Activated naive CD8-positive, alpha-beta T cell (primary cell): Measurements from ENCODE around the gene CITED2.
A peak's percentile ranks its signal among the peaks of the same experiment; 100 is the strongest.

ENCODE experiments used
- H3K27ac Mint-ChIP-seq: one replicate; pipeline ENCODE4 v1.8.0; 2021; ENCODE audit warnings: mixed read lengths
- H3K27me3 Mint-ChIP-seq: one replicate; pipeline ENCODE4 v1.8.0; 2021; ENCODE audit warnings: mixed read lengths
- H3K36me3 Mint-ChIP-seq: one replicate; pipeline ENCODE4 v1.8.0; 2021; ENCODE audit warnings: mixed read lengths
- H3K4me1 Mint-ChIP-seq: one replicate; pipeline ENCODE4 v1.8.0; 2021; ENCODE audit warnings: low read depth, mixed read lengths
- H3K4me3 Mint-ChIP-seq: one replicate; pipeline ENCODE4 v1.8.0; 2021; ENCODE audit warnings: mild to moderate bottlenecking, mixed read lengths
- H3K9me3 Mint-ChIP-seq: one replicate; pipeline ENCODE4 v1.8.0; 2021; ENCODE audit warnings: low read depth, mixed read lengths

Gene CITED2

DNA sequence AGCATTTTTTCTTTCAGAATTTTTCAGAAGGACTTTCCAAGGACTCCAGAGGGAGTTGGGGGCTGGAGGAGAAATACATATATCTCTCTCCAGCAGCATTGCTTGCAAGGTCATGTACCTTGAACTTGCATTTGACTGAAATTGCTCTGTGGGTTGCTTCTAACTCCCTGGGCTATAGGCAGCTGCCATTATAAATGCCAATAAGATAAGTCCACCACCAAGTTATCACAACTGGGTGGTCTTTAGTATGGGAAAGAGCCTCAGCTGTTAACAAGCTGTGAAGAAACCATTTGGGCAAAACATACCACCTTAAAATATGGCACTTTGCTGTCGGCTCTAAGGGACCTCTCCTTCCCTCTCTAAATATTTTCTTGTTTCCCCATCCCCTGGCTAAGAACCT lies 20.9 kb upstream of the CITED2 start:
- Mint-ChIP-seq H3K4me1 (no peaks in the 10 kb centered on the region), H3K4me3 (no peak overlapping the region), H3K36me3 (no peaks in the 10 kb centered on the region), H3K9me3 (no peaks in the 10 kb centered on the region), H3K27me3 (peaks cover 4% of the 10 kb centered on the region), H3K27ac (no peak overlapping the region)

DNA sequence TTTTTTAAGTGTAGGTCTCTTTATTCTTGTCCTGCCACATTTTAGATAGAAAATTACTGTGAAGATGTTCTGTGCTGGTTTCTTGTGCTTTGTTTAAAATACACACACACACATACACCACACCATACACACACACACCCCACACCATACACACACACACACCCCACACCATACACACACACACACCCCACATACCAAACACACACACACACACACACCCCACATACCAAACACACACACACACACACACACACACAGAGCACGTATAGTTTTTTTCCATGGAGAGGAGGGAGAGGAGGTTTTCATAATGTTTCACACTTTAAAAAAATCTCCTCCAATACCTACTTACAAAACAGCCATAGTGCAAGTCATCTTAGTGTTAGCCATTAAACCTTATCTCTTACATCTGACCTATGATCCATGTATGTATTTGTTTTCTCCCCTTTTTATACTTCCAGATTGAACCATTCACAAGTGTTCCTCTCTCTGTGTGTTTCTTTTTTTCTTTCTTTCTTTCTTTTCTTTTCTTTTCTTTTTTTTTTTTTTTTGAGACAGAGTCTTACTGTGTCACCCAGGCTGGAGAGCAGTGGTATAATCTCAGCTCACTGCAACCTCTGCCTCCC lies 19.7 kb upstream of the CITED2 start:
- H3K27me3 Mint-ChIP-seq = peaks cover 4% of the 10 kb centered on the region
- H3K27ac Mint-ChIP-seq = no peak overlapping the region

DNA sequence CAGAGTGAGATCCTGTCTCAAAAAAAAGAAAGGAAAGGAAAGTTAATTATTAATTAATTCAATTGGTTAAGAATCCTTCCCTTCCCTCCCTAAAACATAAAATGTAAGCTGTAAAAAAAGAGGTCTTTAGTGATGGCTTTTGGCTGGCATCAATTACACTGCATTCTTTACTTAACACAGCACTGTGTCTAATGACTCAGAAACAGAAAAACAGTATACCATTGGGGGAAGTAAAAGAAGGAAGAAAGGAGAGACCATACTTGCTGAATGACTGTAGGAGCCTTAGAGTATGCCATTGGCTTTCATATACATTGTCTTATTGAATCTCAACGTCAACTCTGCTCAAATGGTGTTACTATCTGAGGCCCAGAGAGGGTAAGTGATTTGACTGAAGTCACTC lies 18.3 kb upstream of the CITED2 start:
- no peak overlapping the region for H3K4me3 Mint-ChIP-seq
- no peaks in the 10 kb centered on the region for H3K4me1 Mint-ChIP-seq
- H3K36me3 Mint-ChIP-seq = no peaks in the 10 kb centered on the region
- H3K27ac Mint-ChIP-seq = no peak overlapping the region
- H3K27me3 Mint-ChIP-seq = peaks cover 3% of the 10 kb centered on the region
- H3K9me3 Mint-ChIP-seq = no peaks in the 10 kb centered on the region

More for the DNA sequence above, 19.7 kb upstream of the CITED2 start:
- H3K9me3 Mint-ChIP-seq = no peaks in the 10 kb centered on the region
- H3K36me3 Mint-ChIP-seq = no peaks in the 10 kb centered on the region
- H3K4me3 Mint-ChIP-seq = no peak overlapping the region
- no peaks in the 10 kb centered on the region for H3K4me1 Mint-ChIP-seq

DNA sequence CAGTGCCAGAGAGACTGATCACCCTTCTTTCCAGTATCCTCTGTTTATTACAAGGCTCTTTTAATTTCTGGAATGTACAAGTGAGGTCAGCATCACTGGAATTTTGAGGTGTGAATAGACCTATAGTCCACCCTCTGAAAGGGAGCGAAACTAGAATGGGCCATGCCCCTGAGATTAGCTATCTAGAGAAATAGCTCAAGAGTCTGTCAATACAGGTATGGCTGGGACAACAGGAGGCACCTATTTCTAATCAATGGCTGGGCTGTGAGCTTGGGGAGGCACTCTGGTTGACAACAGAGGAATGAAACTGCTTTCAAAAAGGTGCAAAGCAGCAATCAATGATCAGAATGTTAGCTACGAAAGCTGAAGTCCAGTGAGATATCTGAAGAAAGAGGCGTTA lies 17.3 kb upstream of the CITED2 start:
- Mint-ChIP-seq H3K27ac (no peak overlapping the region), H3K27me3 (no peaks in the 10 kb centered on the region), H3K36me3 (no peaks in the 10 kb centered on the region), H3K9me3 (no peaks in the 10 kb centered on the region), H3K4me1 (no peaks in the 10 kb centered on the region), H3K4me3 (no peak overlapping the region)

DNA sequence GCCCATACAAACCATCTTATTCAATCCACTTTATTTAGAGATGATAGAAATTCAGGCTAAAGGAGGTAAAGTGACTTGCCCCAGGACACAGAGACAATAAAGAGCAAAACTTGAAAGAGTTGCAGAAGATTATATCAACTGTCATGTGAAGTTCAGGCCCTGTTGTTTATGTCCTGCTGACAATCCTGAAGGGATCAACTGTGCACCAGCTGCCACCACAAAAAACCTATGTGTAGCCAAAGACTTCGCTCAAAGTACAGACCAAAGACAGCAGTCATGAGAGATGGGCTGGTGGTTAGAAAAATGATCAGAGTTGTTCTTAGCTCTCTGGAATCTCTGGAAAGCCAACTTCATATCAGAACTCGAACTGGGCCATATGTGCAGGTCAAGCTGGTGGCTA lies 16.0 kb upstream of the CITED2 start:
- Mint-ChIP-seq H3K4me3 (no peak overlapping the region), H3K36me3 (no peaks in the 10 kb centered on the region), H3K4me1 (no peaks in the 10 kb centered on the region), H3K27ac (no peak overlapping the region), H3K9me3 (no peaks in the 10 kb centered on the region), H3K27me3 (no peaks in the 10 kb centered on the region)

DNA sequence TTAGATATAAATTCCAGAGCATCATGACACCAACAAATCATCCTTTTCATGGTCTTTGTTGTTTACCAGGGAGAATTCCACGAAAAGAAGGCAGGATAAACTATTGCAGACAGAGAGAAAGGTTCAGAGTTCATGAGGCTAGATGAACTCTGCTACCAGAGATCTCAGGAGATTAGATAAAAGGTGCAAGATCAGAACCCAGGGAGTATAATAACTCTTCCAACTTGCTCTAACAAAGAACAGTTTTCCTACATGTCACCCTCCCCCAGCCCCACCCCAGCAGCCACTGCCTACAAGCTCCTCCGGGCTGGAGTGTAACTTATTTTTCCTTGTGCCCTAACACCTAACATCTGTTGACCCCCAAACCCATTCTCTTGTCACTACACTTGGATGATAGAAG lies 13.9 kb upstream of the CITED2 start:
- Mint-ChIP-seq H3K4me1 (no peaks in the 10 kb centered on the region), H3K27me3 (no peaks in the 10 kb centered on the region), H3K27ac (no peak overlapping the region), H3K36me3 (no peaks in the 10 kb centered on the region), H3K4me3 (no peak overlapping the region), H3K9me3 (no peaks in the 10 kb centered on the region)

DNA sequence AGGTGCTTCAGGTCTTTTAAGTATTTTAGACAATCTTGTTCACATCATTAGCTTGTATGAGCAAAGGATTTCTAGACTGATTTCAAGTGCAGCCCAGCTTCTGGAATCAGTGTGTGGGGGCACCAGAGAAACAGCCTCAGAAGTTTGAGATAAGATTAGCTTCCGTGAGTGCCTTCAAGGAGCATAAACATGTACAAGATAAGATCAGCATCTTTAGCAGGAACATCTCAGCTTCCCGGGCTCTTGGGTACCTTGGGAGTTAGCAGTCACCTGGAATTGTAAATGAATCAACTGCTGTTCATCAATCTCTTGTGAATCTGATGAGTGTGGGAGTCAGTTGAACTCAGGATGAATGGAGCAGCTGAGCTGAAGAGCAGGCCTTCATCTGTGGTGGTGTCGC lies 12.0 kb upstream of the CITED2 start:
- Mint-ChIP-seq H3K4me3 (no peak overlapping the region), H3K4me1 (no peaks in the 10 kb centered on the region), H3K9me3 (no peaks in the 10 kb centered on the region), H3K27me3 (no peaks in the 10 kb centered on the region), H3K36me3 (no peaks in the 10 kb centered on the region), H3K27ac (no peak overlapping the region)

DNA sequence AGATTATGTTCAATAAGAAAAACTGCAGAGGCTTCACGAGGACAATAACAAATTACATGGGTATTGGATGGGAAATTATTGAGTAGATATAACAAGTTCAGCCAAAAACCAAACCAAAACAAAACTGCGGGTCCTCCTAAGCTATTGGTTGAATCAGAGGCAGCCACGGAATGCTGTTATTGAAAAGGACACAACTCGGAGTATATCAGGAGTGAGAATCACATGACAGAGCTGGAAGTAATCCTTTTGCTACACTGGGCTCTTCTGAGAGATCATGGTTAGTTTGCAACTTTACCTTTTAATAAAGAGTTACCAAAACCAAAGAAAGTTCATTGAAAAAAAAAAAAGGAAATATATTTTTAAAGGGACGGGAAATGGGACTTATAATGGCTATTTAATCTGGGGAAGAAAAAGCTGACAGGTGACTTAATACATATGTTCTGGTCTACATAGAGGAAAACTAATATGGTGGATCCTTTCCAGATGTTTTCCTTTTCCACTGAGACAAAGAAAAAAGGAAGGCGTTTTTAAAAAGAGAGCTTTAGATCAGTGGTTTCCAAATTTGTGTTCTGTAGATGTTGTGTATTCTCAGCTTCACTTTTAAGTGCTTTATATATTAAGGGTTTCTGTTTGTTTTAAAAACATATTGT lies 6.9 kb upstream of the CITED2 start:
- H3K27me3 Mint-ChIP-seq = no peaks in the 10 kb centered on the region
- H3K36me3 Mint-ChIP-seq = no peaks in the 10 kb centered on the region
- H3K4me3 Mint-ChIP-seq = no peak overlapping the region
- peaks cover 6% of the 10 kb centered on the region for H3K4me1 Mint-ChIP-seq
- H3K27ac Mint-ChIP-seq = no peak overlapping the region
- no peaks in the 10 kb centered on the region for H3K9me3 Mint-ChIP-seq

DNA sequence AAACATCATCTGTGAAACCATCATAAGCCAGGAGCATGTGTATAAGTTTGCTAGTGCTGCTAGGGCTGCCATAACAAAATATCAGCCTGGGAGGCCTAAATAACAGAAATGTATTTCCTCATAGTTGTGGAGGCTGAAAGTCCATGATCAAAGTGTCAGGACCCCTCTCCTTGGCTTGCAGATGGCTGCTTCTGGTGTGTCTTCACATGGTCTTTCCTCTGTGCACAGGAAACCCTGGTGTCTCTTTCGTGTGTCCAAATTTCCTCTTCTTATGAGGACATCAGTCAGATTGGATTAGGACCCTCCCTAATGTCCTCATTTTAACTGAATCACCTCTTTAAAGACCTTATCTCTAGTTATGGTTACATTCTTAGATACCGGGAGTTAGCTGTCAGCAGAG lies 6.2 kb upstream of the CITED2 start:
- no peak overlapping the region for H3K4me3 Mint-ChIP-seq
- H3K36me3 Mint-ChIP-seq = no peaks in the 10 kb centered on the region
- no peaks in the 10 kb centered on the region for H3K27me3 Mint-ChIP-seq
- H3K27ac Mint-ChIP-seq = no peak overlapping the region
- no peaks in the 10 kb centered on the region for H3K9me3 Mint-ChIP-seq
- peaks cover 13% of the 10 kb centered on the region for H3K4me1 Mint-ChIP-seq

DNA sequence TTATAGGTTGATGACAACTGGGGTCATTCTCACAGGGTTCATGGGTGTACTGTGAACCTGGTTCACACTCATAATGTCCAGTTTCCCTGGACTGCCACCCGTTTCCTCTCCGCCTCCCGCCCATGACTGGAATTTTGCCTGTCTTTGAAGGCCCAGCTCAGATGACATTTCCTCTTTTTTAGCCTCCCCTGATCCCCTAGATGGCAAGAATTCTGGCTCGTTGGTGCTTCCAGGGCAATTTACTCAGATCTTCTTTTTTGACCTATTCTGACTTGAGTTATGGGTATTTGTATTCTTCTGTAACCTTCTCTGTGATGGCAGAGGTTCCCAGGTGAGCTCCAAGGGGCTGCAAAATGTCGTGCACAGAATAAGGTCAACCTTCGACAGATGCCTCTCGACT lies 5.7 kb upstream of the CITED2 start:
- no peak overlapping the region for H3K27ac Mint-ChIP-seq

DNA sequence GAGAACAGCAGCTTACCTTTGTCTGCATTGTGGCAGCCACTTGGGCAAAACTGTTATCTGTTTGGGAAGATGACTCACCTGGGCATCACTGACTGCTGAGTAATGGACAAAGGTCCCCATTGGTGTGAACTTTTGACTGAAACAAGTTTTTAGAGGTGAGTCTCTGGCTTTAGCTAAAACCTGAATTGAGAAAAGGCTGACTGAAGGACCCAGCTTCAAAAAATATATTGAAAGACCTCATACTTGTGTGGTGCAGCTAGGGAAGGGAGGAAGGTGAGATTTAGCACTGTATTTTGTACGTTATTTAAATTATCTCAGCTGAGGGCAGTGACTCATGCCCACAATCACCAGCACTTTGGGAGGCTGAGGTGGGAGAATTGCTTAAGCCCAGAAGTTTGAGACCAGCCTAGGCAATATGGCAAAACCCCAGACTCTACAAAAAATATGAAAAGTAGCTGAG lies 4.5 kb upstream of the CITED2 start:
- Mint-ChIP-seq H3K4me3 (no peak overlapping the region), H3K27ac (no peak overlapping the region), H3K4me1 (peaks cover 17% of the 10 kb centered on the region), H3K36me3 (no peaks in the 10 kb centered on the region), H3K9me3 (no peaks in the 10 kb centered on the region), H3K27me3 (no peaks in the 10 kb centered on the region)

More for the DNA sequence above, 5.7 kb upstream of the CITED2 start:
- Mint-ChIP-seq H3K4me3 (no peak overlapping the region), H3K4me1 (peaks cover 14% of the 10 kb centered on the region), H3K36me3 (no peaks in the 10 kb centered on the region), H3K27me3 (no peaks in the 10 kb centered on the region), H3K9me3 (no peaks in the 10 kb centered on the region)

DNA sequence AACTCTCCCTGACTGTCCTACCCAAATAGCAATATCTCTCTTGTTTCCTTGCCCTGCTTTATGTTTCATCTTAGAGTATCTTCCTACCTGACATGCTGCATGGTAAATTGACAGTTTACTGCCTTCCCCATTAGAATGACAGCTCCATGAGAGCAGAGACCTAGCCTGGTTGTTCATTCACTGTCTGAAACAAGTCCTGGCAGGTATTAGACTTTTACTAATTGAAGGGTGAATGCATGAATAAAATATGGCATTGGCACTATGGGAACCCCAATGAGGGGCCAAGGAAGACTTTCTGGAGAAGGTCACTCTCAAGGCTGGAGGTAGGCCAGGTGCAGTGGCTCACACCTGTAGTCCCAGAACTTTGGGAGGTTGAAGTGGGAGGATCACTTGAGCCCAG lies 3.8 kb upstream of the CITED2 start:
- Mint-ChIP-seq H3K9me3 (no peaks in the 10 kb centered on the region), H3K27ac (no peak overlapping the region), H3K4me1 (peaks cover 17% of the 10 kb centered on the region), H3K4me3 (no peak overlapping the region), H3K27me3 (no peaks in the 10 kb centered on the region), H3K36me3 (no peaks in the 10 kb centered on the region)

DNA sequence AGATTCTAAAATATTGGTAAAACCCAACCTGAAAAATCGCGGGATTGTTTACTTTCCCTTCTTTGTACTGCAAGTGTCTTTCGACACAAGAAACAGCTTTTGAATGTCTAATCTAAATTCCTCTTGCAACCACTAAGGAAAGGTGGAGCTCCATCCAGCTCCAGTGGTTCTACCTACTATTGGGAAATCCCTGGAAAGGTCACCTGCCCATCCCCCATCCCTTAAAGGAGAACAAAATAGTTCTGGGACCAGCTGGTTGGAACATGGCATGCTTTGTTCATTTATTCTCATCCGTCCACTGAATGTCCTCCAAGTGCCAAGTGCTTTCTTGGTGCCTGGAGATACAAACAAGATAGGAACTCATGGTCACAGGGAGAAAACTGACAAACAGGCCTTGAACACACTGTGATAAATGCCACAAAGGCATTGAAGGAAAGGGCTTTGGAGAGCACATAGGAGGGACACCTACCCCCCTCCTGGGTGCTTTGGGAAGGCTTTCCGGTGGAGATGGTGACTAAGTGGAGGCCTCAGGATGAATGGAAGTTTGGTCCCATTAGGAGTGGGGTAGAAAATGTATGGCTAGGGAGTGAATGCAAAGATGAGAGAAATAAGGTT lies 2.3 kb upstream of the CITED2 start:
- Mint-ChIP-seq H3K4me3 (peak overlapping the region; percentile 100), H3K4me1 (peaks cover 24% of the 10 kb centered on the region), H3K27ac (no peak overlapping the region), H3K9me3 (no peaks in the 10 kb centered on the region), H3K36me3 (no peaks in the 10 kb centered on the region), H3K27me3 (no peaks in the 10 kb centered on the region)

DNA sequence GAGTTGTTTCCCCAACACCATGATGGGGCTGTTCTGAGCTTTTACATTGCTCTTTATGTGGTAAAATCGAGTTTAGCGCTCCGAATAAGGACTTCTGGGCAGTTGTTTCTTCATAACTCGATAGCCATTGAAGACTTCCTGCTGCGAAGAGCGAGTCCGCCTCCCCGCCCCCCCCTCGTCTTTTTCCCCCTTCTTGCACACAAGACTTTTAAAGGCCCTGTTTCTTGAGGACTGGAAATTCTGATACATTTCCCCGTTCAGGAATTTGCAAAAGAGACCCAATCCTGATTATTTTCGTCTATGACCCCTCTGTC lies 1.5 kb upstream of the CITED2 start:
- H3K4me1 Mint-ChIP-seq = peaks cover 32% of the 10 kb centered on the region

DNA sequence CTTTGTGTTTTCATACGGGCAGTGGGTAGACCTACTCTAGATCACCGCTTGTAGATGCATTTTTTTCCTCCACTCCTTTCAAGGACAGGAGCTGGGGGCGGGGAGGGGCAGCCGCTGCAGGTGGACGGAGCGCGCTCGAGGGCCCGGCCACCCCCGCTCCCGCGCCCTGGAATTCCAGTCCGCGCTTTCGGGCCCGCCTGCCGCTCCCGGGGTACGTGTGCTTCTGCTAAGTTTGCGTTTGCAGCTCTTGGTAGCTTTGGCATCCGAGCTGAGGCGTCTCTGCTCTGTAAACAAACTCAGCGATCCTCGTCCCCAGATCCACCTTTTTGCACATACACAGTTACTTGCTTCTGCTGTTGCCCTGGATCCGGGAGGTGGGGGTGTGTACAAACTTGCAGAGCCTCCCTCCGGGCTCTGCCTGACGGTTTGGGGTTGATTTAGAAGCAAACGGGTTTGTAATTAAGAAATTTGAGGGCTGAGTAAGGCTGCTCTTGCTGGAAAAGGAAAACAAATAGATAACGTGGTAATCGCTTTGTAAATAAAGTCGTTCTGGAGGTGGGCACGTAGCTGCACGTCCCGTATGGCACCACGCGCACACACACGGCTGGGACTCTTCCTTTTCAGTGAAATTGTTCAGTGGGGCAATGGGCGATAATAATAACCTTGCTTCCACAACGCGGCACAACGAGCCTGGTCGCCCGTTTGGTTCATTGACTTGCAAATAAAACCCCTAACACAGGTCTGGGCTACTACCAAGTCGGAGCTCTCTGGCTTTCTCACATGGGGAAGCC lies 973 bp upstream of the CITED2 start:
- peaks cover 37% of the 10 kb centered on the region for H3K4me1 Mint-ChIP-seq
- no peaks in the 10 kb centered on the region for H3K36me3 Mint-ChIP-seq
- H3K4me3 Mint-ChIP-seq = peak overlapping the region; percentile 100
- H3K9me3 Mint-ChIP-seq = no peaks in the 10 kb centered on the region
- H3K27ac Mint-ChIP-seq = peak overlapping the region; percentile 99
- no peaks in the 10 kb centered on the region for H3K27me3 Mint-ChIP-seq

More for the DNA sequence above, 1.5 kb upstream of the CITED2 start:
- Mint-ChIP-seq H3K9me3 (no peaks in the 10 kb centered on the region), H3K27me3 (no peaks in the 10 kb centered on the region), H3K36me3 (no peaks in the 10 kb centered on the region), H3K4me3 (peak overlapping the region; percentile 100), H3K27ac (peak overlapping the region; percentile 99)
